Lower leg skin (tissue), 4 donors: ENCODE measurements around the gene EIF3B. TPM values are rescaled to one million over a fixed set of nuclear protein-coding genes. Genes with fewer than 3 reads are reported as not detected.
A peak's percentile ranks its signal among the peaks of the same experiment; 100 is the strongest.

ENCODE experiments used
- DNase-seq, 2 donors: peaks; one replicate each; pipeline ENCODE4 v3.0.0-alpha.2; 2019; ENCODE audit warnings: low spot score in 2 of 2
- H3K4me3 ChIP-seq: fragments of 200-600 bp; sonication (generic); 2 replicates; pipeline ENCODE4 v1.5.1; 2017; ENCODE audit warnings: mild to moderate bottlenecking, low read depth; ENCODE audit not compliant: poor library complexity, severe bottlenecking
- CTCF ChIP-seq, 3 donors: fragments of 450-650 bp; IDR thresholded peaks; one replicate each; pipeline ENCODE4 v1.5.1; 2016; ENCODE audit warnings: antibody characterized with exemption in 3 of 3, mild to moderate bottlenecking in 3 of 3, moderate library complexity in 2 of 3
- POLR2A ChIP-seq, 2 donors: fragments of 450-650 bp; IDR thresholded peaks; one replicate each; pipeline ENCODE4 v1.6.1; 2016 to 2017; ENCODE audit warnings: antibody characterized with exemption in 2 of 2, mild to moderate bottlenecking in 1 of 2, moderate library complexity in 1 of 2
- whole genome bisulfite sequencing, 2 donors: methylation state at CpG; one replicate each; pipeline ENCODE4 v1.1.5; 2018; 5-methylcytosine and 5-hydroxymethylcytosine counted together
- intact Hi-C: fragments of 100-400 bp; cut with DNase I; formaldehyde crosslinking; loops from one replicate; pipeline ENCODE4 v1.15.0; 2023; ENCODE audit warnings: low total_unique reads
- total RNA-seq, 4 donors: library from RNA; depleted of rRNA; stranded (reverse); fragments of >200 nt; gene quantifications; one replicate each; pipeline ENCODE4 v1.1.0, GENCODE V29; 2016

Gene EIF3B
- total RNA-seq, 4 donors from 2014 or later: 121 to 165 (median 150) TPM

DNA sequence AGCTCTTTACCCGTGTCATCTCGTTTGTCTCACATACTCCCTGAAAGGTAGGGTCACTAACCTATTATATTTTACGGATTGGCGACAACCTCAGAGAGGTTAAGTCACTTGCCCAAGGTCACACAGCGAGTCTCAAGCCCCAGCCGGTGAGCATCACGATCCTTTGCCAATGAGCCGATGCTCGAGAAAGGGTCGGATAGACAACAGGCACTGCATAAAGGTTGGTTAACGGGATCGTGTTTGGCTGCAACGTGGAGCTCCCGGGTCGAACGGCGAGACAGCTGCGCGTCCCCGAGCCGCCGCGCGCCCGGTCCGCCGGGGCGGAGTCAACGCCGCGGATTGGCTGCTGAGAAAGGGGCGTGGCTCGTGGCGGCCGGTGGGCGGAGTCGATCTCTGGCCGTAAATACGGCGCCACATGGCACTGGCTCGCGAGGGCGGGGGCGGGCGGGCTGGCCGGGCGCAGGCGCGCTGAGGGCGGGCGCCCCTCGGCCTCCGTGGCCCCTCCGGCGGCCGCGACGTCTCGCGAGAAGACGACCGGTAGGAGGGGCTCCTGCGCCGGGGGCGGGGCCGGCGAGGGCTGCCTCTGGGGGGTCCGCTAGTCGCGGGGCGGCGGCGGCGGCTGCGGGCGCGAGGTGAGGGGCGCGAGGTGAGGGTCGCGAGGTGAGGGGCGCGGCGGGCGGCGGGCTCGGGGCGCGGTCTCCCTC lies 48.5 kb downstream of the EIF3B start, which contains the start of gene CHST12:
Gene CHST12, plus strand, starts transcription at position 598 of the 704 bp plus-strand sequence. CDS start 29,029 bp downstream, outside the sequence.
- DNase-seq: peak; percentile 92 to 99
- WGBS, 2 donors: 1 to 8% methylated on average over 13 to 44 of the region's 89 CpGs
- TF ChIP-seq POLR2A (IDR thresholded peaks at IDR 0.05) (no peak), CTCF (IDR thresholded peaks at IDR 0.05) (no peak)
- peak within 1 kb of the TSS; percentile 85 for H3K4me3 ChIP-seq
- intact Hi-C loops: no loop called here

DNA sequence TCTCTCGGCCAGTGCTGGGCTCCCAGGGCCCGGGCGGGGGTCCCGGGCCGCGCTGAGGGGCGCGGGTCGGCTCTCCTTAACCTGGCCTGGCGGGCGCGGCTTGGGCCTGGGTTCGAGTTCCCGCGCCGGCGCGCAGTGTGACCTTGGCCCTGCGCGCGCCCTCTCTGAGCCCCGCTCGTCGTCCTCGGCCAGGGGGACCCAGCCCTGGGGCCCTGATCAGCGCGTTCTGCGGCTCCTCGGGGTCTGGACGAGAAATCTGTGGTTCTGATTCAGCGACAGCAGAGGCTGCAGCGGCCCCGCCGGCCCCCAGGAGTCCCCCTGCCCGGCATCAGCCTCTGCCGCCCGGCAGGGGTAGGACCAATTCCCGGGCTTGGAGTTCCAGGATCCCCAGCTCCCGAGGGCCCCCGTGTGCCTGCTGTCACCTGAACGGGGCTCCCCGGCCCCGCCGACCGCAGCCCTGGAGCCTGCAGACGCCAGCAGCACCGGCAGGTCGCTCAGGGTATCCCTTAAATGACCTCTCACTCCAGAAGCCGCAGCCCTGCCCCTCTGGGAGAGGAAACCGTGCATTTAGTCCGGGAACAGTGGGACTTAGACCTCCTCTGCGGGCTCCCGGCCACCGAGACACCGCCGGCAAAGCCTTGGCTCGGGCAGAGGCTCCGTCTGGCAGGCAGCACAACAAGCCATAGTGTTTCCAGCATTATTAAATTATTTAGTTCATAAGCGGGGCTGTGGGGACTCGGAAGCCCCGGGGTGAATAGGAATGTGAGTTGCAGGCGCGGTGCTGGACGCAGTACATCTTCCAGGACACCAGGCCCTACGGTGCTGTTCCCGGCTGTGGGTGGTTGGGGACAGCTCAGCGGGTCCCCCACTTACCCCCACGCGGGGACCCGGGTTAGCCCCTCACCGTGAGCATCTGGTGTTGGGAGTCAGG lies 49.4 kb downstream of the EIF3B start:
- DNase-seq: no peak
- intact Hi-C loops: no loop called here

DNA sequence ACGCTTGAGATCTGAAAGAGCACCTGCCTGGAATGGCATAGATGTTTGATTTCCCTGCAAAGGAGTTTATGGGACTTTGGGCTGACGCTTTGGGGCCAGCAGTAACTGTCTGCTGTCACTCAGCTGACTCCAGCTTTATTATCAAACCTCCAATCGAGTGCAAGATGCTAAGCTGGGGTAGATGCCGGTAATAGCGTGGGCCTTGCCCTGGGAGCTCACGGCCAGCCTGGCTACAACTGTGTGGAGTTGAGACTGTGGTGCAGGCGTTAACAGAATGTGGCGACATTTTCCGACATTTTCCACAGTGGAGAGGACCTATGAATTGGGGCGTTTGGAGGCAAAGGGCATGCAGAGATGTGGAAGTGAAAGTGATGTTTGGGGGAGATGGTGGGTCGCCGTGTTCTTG lies 50.1 kb downstream of the EIF3B start:
- 46 to 62% methylated on average over 12 of the region's 12 CpGs for WGBS, 2 donors
- H3K4me3 ChIP-seq: no peak overlapping the region
- intact Hi-C loops: no loop called here
- DNase-seq: no peak
- no peak for TF ChIP-seq POLR2A (IDR thresholded peaks at IDR 0.05)
- TF ChIP-seq CTCF (IDR thresholded peaks at IDR 0.05): no peak

More for the DNA sequence above, 49.4 kb downstream of the EIF3B start:
- TF ChIP-seq CTCF (IDR thresholded peaks at IDR 0.05) (no peak), POLR2A (IDR thresholded peaks at IDR 0.05) (no peak)
- WGBS, 2 donors: 2 to 5% methylated on average over 23 to 47 of the region's 71 CpGs
- H3K4me3 ChIP-seq: peak overlapping the region; percentile 85

- WGBS, 2 donors: 88 to 89% methylated on average over 10 of the region's 10 CpGs
- TF ChIP-seq POLR2A (IDR thresholded peaks at IDR 0.05): no peak
- TF ChIP-seq CTCF (IDR thresholded peaks at IDR 0.05): no peak
- no peak for DNase-seq
- H3K4me3 ChIP-seq: no peak overlapping the region
- intact Hi-C loops: no loop called here
These were observed 50.6 kb downstream of the EIF3B start for GRCh38 chr7:2405201-2405600.

DNA sequence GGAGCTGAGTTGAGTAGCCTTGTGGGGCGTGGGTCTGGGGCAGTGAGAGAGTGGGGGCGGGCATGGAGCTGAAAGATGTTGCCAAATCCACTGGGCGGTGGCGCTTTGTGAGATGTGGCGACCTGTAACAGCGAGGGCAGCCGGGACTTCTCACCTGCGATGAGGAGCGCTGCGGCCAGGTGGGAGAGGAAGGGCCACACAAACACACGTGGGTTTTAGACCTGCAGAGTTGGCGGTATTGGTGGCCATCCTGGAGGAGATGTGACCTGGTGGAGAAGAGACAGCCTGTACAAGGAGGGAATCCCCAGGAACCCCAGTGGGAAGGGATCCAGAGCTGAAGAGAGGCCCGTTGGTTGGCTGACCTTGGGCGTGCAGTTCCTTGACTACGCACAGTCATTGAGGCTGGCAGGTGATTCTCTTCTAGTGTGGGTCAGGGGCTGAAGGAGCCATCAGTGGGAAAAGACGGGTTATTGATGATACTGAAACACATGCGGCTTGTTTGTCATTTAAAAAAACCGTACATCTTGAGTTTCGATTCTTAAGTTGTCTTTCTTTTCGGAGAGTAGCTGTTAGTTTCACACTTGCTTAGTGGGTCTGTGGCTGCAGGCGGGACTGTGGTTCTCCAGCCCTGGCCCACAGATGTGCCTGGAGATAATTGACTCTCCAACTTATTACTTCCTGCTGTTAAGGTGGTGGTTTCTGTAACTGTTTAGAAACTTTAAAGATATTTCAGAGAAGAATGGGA lies 51.1 kb downstream of the EIF3B start:
- 78 to 81% methylated on average over 21 of the region's 21 CpGs for WGBS, 2 donors
- TF ChIP-seq POLR2A (IDR thresholded peaks at IDR 0.05) (no peak), CTCF (IDR thresholded peaks at IDR 0.05) (no peak)
- intact Hi-C loops: no loop called here
- no peak for DNase-seq
- H3K4me3 ChIP-seq: no peak overlapping the region
